Erythroblast (primary cell): ENCODE data around the gene REPS2.

Source experiments
- GATA1 ChIP-seq: IDR thresholded peaks from 2 replicates; pipeline ENCODE4 v1.6.1; 2011; ENCODE audit warnings: low read depth, mild to moderate bottlenecking, control low read depth, low read length, moderate library complexity
- POLR2A ChIP-seq: IDR thresholded peaks from 2 replicates; pipeline ENCODE4 v1.6.1; 2011; ENCODE audit warnings: mild to moderate bottlenecking, low read length

GRCh38 chrX:17170973-17171372, 224.5 kb downstream of the REPS2 start:
- no peak for TF ChIP-seq POLR2A
- no peak for TF ChIP-seq GATA1
